GM13977 (cell line): Measurements from ENCODE around the gene SLC6A4.
"Not testable (repeated sequence)": the region's sequence is repeated elsewhere in the genome, so short reads cannot be mapped to it uniquely, and the experiment has no call there.

Source experiments
- DNase-seq: peaks from one replicate; pipeline ENCODE4 v3.0.0; 2012; ENCODE audit warnings: low spot score
- CTCF ChIP-seq: IDR thresholded peaks from 2 replicates; pipeline ENCODE4 v1.5.1; 2012; ENCODE audit warnings: mild to moderate bottlenecking, control low read depth; ENCODE audit not compliant: insufficient read depth; ENCODE audit errors: extremely low read depth, missing control alignments
- in situ Hi-C: fragments of 300-500 bp; cut with MboI; formaldehyde crosslinking; loops from one replicate; pipeline ENCODE4 v1.12.0; 2022; ENCODE audit warnings: low sequenced_read_pairs, low pct_unique_long_range_greater_than_20kb, mixed read lengths, inconsistent platforms; ENCODE audit not compliant: unreplicated experiment

The SLC6A4 gene

DNA sequence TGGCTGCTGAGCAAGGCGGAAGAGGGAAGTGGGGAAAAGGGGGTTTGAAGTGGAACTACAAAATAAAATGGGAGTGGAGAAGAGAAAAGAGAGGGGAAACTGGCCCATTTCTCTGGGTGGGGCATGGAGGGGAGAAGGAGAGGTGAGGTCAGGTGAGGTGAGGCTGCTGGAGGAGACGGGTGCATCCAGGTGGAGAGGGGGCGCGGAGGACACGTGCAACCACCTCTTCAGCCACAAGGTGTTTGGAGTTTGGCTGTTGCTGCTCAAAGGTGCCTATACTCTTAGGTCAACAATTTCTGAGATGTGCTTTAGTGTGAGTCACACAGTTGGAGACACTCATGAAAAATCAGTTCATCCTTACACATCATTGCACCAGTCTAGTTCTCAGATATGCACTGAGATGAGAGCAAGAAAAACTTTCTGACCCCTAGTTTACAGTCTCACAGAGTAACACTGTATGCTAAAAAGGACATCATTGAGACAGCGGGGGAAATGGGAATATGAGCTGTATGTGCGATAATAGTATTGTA, 4.8 kb downstream of the SLC6A4 start:
- in situ Hi-C loops: no loop called here
- TF ChIP-seq CTCF: no peak
- DNase-seq: no peak

- in situ Hi-C loops, DNase-seq: not testable (repeated sequence)
Observed at GRCh38 chr17:30230009-30230408, 5.5 kb downstream of the SLC6A4 start.

DNA sequence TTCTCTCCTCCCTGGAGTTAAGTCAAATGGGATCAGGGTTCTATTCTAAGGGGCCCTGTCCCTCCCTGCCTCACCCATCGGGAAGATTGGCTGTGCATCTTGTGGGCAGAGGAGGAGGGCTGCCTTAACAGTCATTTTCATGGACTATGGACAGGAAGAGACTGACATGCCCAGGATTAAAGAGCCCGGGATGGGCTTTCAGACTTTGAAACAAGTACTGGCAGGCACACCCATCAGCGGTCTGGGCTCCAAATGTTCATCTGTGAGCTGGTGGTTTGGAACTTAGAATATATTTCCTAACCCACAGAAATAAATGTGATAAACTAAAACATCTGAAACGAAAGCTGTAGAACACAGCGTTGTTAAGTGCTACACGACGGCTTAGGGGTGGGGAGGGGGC, 6.5 kb downstream of the SLC6A4 start:
- DNase-seq: no peak
- in situ Hi-C loops: no loop called here

DNA sequence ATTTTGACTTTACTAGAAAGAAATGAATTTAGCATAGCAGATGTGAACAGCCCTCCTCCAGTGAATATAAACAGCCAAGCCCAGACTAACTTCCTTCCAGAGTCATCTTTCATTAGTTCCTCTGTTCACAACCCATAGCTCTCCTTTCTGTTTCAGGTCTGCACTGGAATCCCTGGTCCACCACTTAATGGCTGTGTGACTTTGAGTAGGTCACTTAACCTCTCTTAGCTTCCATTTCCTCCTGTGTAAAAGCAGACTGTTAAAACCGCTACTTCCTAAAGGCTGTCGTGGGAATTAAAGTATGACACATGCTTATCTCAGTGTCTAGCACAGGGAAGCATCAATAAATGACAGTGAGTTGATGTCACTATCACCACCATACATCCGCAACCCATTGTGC, 7.5 kb downstream of the SLC6A4 start:
- TF ChIP-seq CTCF: no peak
- DNase-seq: no peak
- in situ Hi-C loops: no loop called here

More for the DNA sequence above, 6.5 kb downstream of the SLC6A4 start:
- TF ChIP-seq CTCF: no peak

GRCh38 chr17:30226878-30227277, 8.6 kb downstream of the SLC6A4 start:
- in situ Hi-C loops: no loop called here
- DNase-seq: no peak

GRCh38 chr17:30225919-30226553, 9.5 kb downstream of the SLC6A4 start:
- in situ Hi-C loops: no loop called here
- TF ChIP-seq CTCF: no peak
- no peak for DNase-seq

More at GRCh38 chr17:30226878-30227277, 8.6 kb downstream of the SLC6A4 start:
- TF ChIP-seq CTCF: no peak

GRCh38 chr17:30225112-30225511, 10.4 kb downstream of the SLC6A4 start:
- in situ Hi-C loops: no loop called here
- TF ChIP-seq CTCF: no peak
- DNase-seq: no peak
